ACC112 (cell line): ENCODE data around the gene RNF130.

Experiments
- H2AFZ ChIP-seq: fragments of 200-600 bp; sonication (generic); one replicate; pipeline ENCODE4 v1.6.0; 2017; ENCODE audit warnings: antibody characterized with exemption, low read length; ENCODE audit not compliant: unreplicated experiment
- H3K27ac ChIP-seq: fragments of 200-600 bp; sonication (generic); 2 replicates; pipeline ENCODE4 v1.5.1; 2014; ENCODE audit warnings: low read depth, mild to moderate bottlenecking, antibody characterized with exemption, low read length, moderate library complexity
- H3K27me3 ChIP-seq: fragments of 200-600 bp; sonication (generic); 2 replicates; pipeline ENCODE4 v1.6.1; 2014; ENCODE audit warnings: mild to moderate bottlenecking, antibody characterized with exemption, low read length, moderate library complexity, mixed read lengths; ENCODE audit not compliant: insufficient read depth
- H3K36me3 ChIP-seq: fragments of 200-600 bp; sonication (generic); 2 replicates; pipeline ENCODE4 v1.6.1; 2016; ENCODE audit warnings: mild to moderate bottlenecking, antibody characterized with exemption, low read length, moderate library complexity, mixed read lengths; ENCODE audit not compliant: insufficient read depth
- H3K4me1 ChIP-seq: fragments of 200-600 bp; sonication (generic); one replicate; pipeline ENCODE4 v1.6.1; 2016; ENCODE audit warnings: low read length, mixed read lengths; ENCODE audit not compliant: insufficient read depth, unreplicated experiment, control insufficient read depth
- H3K4me3 ChIP-seq: fragments of 200-600 bp; sonication (generic); 2 replicates; pipeline ENCODE4 v1.5.1; 2014; ENCODE audit warnings: mild to moderate bottlenecking, low read depth, low read length
- H3K79me2 ChIP-seq: fragments of 200-600 bp; sonication (generic); one replicate; pipeline ENCODE4 v1.6.0; 2016; ENCODE audit warnings: low read length; ENCODE audit not compliant: control insufficient read depth, unreplicated experiment, insufficient read depth

The RNF130 gene

DNA sequence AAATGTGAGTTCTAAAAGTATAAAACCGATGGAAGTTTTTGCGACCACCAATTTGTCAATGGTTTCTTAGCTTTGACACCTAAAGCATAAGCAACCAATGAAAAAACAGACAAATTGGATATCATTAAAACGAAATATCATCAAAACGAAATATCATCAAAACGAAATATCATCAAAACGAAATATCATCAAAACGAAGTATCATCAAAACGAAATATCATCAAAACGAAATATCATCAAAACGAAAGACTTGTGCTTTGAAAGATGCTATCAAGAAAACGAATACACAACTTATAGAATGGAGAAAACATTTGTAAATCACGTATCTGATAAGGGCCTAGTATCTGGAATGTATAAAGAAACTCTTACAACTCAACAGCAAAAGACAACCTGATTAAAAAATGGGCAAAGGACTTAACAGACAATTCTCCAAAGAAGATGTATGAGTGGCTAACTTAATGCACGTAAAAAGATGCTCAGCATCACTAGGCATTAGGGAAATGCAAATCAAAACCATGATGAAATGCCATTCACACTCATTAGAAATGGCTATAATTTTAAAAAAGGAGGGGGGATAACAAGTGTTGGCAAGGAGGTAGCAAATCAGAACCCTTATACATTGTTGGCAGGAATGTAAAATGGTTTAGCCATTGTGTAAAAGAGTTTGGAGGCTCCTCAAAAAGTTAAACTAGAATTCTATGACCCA, 134.4 kb downstream of the RNF130 start:
- Histone ChIP-seq H3K27me3 (no peaks in the 10 kb centered on the region), H3K4me3 (no peak overlapping the region), H3K79me2 (no peaks in the 10 kb centered on the region), H3K4me1 (no peaks in the 10 kb centered on the region), H2AFZ (no peak overlapping the region), H3K36me3 (no peaks in the 10 kb centered on the region), H3K27ac (no peak overlapping the region)

DNA sequence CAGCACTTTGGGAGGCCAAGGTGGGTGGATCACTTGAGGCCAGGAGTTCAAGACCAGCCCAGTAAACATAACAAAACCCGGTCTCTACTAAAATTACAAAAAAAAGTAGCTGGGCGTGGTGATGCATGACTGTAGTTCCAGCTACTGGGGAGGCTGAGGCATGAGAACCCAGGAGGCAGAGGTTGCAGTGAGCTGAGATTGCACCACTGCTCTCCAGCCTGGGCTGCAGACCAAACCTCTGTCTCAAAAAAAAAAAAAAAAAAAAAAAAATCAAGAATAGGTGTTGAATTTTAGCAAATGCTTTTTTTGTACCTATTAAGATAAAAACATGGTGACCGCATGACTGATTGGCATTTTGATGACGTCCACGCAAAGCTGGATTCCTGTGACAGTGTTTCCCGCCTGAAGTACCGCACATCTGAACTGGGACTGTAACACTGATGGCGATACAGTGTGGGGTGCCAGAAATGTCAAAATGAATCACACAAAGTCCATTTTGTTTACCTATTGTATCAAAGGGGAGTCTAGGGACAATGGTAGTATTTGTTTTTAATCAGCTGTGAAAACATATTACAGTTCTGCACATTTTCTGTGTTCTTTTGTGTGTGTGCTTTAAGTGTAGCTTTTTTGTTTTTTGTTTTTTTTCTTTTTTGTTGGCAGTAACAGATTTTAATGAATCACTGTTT, 140.6 kb downstream of the RNF130 start:
- H2AFZ ChIP-seq, result no peak overlapping the region
- no peaks in the 10 kb centered on the region for H3K36me3 ChIP-seq
- H3K27ac ChIP-seq, result no peak overlapping the region
- H3K27me3 ChIP-seq, result no peaks in the 10 kb centered on the region
- no peak overlapping the region for H3K4me3 ChIP-seq
- no peaks in the 10 kb centered on the region for H3K4me1 ChIP-seq
- H3K79me2 ChIP-seq, result no peaks in the 10 kb centered on the region

DNA sequence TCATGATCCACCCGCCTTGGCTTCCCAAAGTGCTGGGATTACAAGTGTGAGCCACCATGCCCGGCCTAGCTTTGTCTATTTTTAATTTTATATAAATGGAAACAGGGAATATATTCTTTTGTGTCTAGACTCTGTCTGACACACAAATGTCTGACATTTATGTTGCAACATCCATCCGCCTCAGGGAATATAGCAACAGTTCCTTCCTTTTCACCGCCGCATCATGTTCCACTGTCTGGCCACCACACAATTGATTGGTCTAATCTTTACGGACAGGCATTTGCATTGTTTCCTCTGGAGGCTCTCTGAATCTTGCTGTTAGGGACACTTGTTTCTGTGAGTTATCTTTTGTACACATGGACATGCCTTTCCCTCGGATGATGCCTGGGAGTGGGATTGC, 143.7 kb downstream of the RNF130 start:
- H3K4me1 ChIP-seq, result no peaks in the 10 kb centered on the region
- no peak overlapping the region for H2AFZ ChIP-seq
- H3K27me3 ChIP-seq, result no peaks in the 10 kb centered on the region
- H3K4me3 ChIP-seq, result no peak overlapping the region
- H3K36me3 ChIP-seq, result no peaks in the 10 kb centered on the region
- no peaks in the 10 kb centered on the region for H3K79me2 ChIP-seq
- H3K27ac ChIP-seq, result no peak overlapping the region

DNA sequence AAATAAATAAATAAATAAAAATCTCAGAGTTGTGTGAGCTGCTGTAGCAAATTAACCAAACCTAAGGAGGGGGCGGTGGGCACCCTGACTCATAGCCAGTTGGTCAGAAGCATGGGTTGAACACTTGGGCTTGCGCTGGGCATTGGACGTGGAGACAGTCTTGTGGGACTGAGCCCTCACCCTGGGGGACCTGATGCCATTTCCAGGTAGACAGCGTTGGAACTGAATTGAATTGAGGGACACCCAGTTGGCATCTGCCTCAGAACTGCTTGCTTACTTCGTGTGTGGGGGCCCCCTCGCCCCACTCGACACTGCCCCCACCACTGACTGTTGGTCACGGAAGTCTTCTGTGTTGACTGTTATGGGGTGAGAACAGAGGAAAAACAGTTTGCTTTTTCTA, 144.9 kb downstream of the RNF130 start:
- no peaks in the 10 kb centered on the region for H3K36me3 ChIP-seq
- no peaks in the 10 kb centered on the region for H3K79me2 ChIP-seq
- H3K27me3 ChIP-seq, result no peaks in the 10 kb centered on the region
- no peak overlapping the region for H3K27ac ChIP-seq
- H2AFZ ChIP-seq, result no peak overlapping the region
- H3K4me1 ChIP-seq, result no peaks in the 10 kb centered on the region
- no peak overlapping the region for H3K4me3 ChIP-seq

DNA sequence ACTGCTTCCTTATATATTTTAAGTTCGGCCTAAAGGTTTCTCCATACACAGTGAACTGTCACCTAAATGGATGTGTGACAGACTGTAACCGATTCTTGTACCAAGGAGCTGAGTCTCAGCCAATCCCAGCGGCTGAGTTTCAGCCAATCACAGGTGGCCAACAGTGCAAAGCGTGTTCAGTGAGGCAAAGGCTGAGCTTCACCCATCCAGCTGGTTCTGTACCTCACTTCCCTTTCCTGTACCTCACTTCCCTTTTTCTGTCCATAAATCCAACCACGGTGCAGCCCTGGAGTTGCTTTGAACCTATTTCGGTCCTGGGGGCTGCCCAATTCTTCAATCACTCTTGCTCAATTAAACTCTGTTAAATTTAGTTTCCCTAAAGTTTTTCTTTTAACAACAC, 148.1 kb downstream of the RNF130 start:
- no peak overlapping the region for H2AFZ ChIP-seq
- no peaks in the 10 kb centered on the region for H3K4me1 ChIP-seq
- no peak overlapping the region for H3K4me3 ChIP-seq
- H3K79me2 ChIP-seq, result no peaks in the 10 kb centered on the region
- H3K27ac ChIP-seq, result no peak overlapping the region
- H3K36me3 ChIP-seq, result no peaks in the 10 kb centered on the region
- no peaks in the 10 kb centered on the region for H3K27me3 ChIP-seq

DNA sequence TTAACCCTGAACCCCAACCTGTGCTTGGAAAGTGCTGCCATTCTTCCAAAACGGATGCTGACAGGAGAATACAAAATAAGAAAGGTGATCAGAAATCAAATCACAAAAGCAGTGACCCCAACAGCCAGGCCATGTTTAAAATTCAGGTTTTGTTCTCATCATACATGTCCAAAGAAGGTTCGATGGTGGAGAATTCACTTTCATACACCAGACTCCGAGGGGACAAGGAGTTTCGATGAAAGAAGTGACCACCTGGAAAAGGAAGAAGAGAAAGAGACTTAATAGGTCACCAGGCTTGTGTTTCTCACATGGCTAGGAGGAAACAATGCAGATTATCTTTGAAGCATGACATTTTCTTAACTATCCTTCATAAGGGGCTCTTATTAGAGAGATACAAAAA, 151.4 kb downstream of the RNF130 start:
- Histone ChIP-seq H3K4me1 (no peaks in the 10 kb centered on the region), H3K27ac (no peak overlapping the region), H3K4me3 (no peak overlapping the region), H3K27me3 (no peaks in the 10 kb centered on the region), H3K79me2 (no peaks in the 10 kb centered on the region), H3K36me3 (no peaks in the 10 kb centered on the region), H2AFZ (no peak overlapping the region)

DNA sequence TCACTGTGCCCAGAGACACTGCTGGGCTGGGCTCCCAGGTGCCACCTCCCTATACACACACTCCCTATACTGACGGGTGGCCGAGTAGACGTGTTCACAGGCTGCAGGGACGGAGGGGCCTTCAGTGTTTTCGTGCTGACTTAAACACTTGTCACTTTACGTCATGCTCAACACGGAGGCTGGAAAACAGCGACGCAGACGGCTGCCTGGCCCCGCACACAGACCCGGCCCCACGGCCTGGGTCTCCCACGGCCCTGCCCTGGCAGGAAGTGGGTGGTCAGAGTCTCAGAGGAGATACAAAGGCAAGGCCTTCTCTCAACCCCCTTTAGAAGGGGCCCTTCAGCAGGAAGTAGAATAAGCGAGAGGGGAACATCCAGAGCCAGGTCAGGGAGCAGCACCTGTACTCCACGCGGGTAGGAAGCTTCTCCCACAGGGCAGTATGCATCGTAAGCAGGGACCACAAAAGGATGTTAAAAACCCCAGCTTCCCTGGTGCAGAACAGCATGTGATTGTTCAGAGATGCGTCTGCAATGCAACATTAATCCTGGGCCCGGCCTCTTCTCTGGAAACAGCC, 152.0 kb downstream of the RNF130 start:
- Histone ChIP-seq H3K27ac (no peak overlapping the region), H3K79me2 (no peaks in the 10 kb centered on the region), H3K4me1 (no peaks in the 10 kb centered on the region), H3K4me3 (no peak overlapping the region), H2AFZ (no peak overlapping the region), H3K27me3 (no peaks in the 10 kb centered on the region), H3K36me3 (no peaks in the 10 kb centered on the region)

DNA sequence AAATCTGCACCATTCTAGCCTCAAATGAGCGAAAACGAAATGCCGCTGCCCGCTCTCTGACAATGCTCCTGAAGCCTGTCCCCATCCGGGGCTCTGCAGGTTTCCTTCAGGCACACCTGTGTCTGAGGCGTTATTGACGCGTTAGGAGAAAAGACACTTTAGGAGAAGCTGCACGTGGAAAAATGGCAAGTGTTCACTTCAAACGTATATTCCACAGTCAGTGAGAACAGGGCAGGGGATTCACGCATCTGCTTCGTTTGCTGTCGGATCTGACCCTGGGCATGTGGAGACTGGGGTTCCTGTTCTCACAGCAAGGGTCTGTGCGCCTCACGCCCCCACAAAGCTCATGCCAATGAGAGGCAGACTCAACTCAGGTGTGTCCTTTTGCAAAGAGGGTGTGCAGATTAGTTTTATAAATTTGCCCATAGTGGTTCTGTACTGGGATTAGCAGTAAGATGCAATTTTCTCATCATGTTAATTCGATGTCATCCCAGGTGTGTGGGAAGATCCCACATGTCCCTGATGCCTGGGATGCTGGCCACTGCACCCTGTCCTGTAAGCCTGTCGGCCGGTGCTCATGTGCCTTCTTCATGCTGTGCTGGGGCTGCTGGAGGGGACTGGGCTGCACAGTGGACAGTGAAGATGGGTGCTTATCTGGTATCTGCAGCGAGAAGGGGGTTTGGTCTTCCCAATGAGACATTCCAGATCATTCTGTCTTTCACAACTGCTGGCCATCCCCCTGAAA, 152.6 kb downstream of the RNF130 start:
- H3K36me3 ChIP-seq, result no peaks in the 10 kb centered on the region
- no peak overlapping the region for H3K27ac ChIP-seq
- no peak overlapping the region for H3K4me3 ChIP-seq
- H3K4me1 ChIP-seq, result peaks cover 6% of the 10 kb centered on the region
- no peaks in the 10 kb centered on the region for H3K27me3 ChIP-seq
- no peak overlapping the region for H2AFZ ChIP-seq
- no peaks in the 10 kb centered on the region for H3K79me2 ChIP-seq

DNA sequence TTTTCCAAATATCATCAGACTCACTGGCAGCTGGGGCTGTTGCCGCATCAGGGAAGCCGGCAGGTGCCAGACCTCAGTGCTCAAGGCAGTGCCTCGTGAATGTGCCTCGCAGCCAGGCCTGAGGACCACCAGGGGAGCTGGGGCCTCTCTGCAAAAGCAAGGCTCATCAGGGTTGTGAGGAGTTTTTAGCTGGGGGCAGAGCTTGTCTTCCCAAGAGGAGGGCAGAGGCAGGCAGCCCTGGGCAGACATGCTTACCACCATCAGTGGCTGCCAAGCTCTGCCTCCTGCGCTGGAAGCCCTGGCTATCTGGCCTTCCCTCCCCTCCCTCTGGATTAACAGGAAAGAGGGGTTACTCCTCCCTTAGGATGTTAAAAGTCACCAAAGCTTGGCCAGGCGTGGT, 155.0 kb downstream of the RNF130 start:
- Histone ChIP-seq H3K4me1 (peaks cover 11% of the 10 kb centered on the region), H3K4me3 (no peak overlapping the region), H3K27ac (no peak overlapping the region), H3K36me3 (no peaks in the 10 kb centered on the region), H2AFZ (no peak overlapping the region), H3K27me3 (no peaks in the 10 kb centered on the region), H3K79me2 (no peaks in the 10 kb centered on the region)

DNA sequence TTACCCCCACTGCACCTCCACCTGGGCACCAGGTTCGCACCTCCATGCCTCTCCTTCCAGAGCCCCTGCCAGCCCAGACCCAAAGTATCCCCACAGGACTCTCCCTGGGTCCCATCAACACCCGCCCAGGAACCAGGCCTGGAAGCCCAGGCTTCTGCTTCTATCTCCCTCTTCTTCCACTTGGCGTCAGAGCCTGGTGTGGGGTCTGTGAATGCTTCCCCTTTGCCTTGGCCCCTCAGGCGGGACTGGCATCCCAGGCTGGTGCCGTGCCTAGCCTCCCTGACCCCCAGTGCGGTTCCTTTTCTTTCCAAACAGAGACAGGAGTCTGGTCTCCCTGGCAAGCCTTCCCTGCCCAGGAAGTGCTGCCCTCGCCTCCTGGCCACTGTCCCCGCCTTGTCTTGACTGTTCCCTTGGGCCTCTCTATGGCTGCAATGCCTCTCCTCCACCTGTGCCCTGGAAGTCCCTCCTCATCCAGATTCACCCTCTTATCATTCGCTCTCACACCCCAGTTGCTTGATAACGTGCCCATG, 156.1 kb downstream of the RNF130 start:
- no peak overlapping the region for H2AFZ ChIP-seq
- H3K4me3 ChIP-seq, result no peak overlapping the region
- H3K4me1 ChIP-seq, result peaks cover 11% of the 10 kb centered on the region
- H3K27ac ChIP-seq, result no peak overlapping the region
- H3K27me3 ChIP-seq, result no peaks in the 10 kb centered on the region
- H3K79me2 ChIP-seq, result no peaks in the 10 kb centered on the region
- H3K36me3 ChIP-seq, result no peaks in the 10 kb centered on the region
